ENCODE results near the gene IGSF23.

Gene IGSF23, protein sequence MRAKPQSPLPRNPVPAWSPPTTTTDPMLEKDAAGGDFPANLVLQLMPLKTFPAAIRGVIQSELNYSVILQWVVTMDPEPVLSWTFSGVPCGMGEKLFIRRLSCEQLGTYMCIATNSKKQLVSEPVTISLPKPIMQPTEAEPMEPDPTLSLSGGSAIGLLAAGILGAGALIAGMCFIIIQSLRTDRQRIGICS

GRCh38 chr19:44613295-44614178 lies at the start of gene IGSF23:
Gene IGSF23 (plus strand): TSS chr19:44613563. CDS start chr19:44613646, 83 bp downstream.
- DNase-seq (ENCODE audit: low read depth), result no peak

- no peak for DNase-seq (ENCODE audit: low read depth)
Measured at GRCh38 chr19:44566984-44567383, 46.4 kb upstream of the IGSF23 start.

DNA sequence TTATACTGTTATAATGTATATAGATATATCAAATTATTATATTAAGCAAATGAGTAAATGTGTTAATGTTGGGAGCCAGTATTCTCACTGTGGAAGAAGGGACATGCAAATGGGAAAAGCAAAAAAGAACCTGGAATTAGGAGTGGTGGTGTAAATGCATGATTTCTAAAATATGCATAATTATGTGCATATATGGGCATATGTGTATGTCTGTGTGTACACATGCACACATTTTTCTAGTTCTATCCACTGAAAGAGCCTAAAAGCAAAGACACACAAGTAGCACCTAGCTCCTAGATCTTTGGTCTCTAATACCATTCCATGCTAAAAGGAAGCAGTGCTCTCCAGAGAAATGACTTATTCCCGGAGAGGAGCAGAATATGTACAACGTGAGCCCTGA lies 45.6 kb upstream of the IGSF23 start:
- DNase-seq (ENCODE audit: low read depth), result no peak

GRCh38 chr19:44570603-44570983 lies 42.8 kb upstream of the IGSF23 start:
- DNase-seq (ENCODE audit: low read depth), result no peak

- DNase-seq (ENCODE audit: low read depth), result peak; percentile 23
Measured at GRCh38 chr19:44570984-44571684, 42.2 kb upstream of the IGSF23 start.

DNA sequence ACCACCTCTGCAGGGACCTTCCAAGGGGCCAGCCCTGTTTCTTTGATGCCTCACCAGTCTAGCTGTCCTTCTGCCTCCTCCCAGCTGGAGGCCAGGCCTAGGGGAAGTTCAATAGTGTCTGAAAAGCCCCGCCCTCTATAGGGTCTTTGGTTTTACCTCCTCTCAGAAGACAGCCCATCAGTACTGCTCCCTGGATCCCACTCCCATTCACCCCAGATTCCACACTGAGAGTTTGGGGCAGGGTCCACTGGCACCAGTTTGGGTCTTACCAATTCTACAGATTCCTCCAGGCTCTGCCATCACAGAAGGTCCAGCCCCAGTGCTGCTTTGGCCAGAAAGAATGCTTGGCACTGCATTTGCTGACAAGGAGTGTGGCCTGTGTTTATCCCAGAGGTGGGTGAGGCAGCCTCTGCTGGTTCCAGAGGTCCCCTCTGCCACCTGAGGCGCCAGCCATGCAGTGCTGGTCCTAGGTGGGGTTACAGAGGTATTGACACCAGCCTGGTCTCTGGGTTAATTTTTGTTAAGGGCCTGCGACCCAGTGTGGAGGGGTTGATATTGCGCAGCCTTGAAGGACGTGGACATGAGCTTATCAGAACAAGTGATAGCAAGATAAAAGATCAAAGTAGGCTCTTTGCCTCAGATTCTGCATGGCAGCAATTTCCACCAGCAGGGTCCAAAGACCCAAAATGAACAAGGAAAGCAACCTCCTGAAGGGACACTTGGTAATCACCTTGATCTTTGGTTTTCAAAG lies 41.4 kb upstream of the IGSF23 start:
- DNase-seq (ENCODE audit: low read depth), result no peak

DNA sequence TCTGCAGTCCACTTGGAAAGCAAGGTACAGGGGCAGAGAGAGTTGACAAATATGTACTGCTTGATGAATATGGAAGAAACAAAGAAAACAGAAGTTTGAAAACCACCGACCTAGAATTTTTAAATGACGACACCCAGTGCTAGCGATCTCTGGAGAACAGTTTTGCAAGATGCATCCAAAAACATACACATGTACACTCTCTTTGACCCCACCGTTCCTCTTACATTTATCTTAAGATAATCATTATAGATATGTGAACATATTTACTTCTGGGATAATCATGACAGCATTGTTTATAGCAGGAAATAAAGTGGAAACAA lies 40.8 kb upstream of the IGSF23 start:
- no peak for DNase-seq (ENCODE audit: low read depth)

- DNase-seq (ENCODE audit: low read depth), result no peak
Measured at GRCh38 chr19:44573183-44573582, 40.2 kb upstream of the IGSF23 start.

DNA sequence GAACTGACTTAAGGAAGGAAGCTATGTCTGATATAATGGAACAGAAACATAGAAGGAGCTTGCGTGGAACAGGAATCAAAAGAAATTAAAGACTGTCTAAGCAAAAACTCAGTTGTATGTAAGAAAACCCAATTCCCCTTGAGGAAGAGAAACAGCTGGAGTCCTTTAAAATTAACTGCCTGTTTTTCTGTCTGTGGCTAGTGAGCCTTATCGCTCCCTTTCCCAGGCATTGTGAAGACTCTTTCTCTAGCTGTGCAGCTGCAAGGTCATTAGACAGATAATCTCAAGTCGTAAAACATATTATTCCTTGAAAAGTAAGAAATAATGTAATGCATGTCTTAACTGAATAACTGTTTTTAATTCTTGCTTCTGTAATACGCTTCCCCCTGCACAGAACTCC lies 39.7 kb upstream of the IGSF23 start:
- DNase-seq (ENCODE audit: low read depth), result no peak

GRCh38 chr19:44574186-44574950 lies 39.0 kb upstream of the IGSF23 start:
- DNase-seq (ENCODE audit: low read depth), result no peak

DNA sequence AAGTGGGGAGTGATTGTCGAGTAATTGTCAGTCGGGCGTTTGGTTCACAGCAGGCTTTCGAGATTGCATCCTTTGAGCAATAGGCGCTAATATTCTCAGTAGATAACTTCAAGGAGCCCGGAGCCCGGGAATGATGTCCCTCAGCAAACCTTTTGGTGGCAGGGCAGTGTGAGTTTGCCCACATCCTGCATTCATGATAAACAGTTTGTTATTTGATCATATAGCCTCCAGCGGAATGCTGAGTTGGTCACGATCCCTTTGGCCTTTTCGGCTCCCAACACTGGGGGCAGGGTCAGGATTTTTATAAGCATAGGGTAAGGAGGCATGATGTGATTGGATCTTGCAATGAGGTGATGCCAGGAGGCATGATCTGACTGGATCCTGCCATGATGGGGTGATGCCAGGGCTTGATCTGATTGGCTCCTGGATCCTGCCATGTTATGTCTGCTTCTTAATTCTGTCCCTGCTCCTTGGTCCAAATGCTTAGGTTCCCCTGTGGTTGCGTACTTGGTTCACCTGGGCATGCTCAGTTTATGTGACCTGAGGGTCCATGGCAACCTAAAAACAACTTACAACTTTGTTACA lies 38.2 kb upstream of the IGSF23 start:
- DNase-seq (ENCODE audit: low read depth), result no peak

DNA sequence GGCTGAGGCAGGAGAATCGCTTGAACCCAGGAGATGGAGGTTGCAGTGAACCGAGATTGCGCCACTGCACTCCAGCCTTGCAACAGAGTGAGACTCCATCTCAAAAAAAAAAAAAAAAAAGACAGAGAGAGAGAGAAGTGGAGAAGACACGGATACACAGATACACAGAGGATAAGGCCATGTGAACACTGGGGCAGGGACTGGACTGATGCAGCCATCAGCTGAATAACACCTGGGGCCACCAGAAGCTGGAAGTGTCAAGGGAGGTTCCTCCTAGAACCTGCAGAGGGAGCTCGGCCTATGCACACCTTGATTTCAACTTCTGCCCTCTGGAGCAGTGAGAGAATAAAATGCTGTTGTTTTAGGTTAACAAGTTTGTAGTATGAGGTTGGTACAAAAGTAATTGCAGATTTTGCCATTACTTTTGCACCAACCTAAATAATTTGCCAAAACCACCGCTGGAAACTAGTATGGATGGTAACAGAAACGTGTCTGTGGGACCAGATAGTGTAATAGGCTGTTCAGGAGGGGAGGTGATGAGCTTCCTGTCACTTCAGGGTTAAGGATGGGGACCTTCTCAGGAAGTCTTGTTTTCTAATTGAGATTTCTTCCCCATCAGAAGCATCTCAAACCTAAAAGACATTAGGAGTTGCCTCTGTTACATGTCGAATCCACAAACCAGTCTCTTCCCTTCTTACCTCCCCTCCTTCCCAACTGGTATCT lies 36.4 kb upstream of the IGSF23 start:
- no peak for DNase-seq (ENCODE audit: low read depth)

- no peak for DNase-seq (ENCODE audit: low read depth)
Measured at GRCh38 chr19:44577566-44577874, 35.8 kb upstream of the IGSF23 start.

GRCh38 chr19:44579663-44580365 lies 33.5 kb upstream of the IGSF23 start:
- no peak for DNase-seq (ENCODE audit: low read depth)

DNA sequence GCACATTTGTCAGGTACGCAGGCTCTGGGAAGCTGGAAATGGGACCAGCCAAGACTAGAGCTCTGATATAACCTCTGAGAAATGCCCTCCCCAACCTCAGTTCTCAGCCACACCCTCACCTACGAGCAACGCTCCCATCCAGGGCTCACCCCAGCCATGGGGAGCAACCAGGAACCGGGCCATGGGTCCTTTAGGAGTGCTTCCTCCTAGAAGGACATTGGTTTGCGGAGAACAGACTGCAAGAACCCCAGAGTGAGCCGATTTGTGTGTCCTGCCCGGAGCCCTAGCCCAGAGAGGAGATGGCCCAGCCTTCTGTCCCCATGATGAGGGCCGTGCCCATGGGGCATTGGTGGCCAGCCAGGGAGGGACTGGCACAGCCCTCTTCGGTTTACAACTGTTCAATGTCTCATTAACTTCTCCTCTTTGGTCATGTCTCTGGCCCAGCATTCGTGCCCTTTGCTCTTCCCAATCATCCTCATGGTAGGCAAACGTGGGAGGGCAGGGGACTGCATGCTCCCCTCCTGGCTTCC lies 32.9 kb upstream of the IGSF23 start:
- no peak for DNase-seq (ENCODE audit: low read depth)

DNA sequence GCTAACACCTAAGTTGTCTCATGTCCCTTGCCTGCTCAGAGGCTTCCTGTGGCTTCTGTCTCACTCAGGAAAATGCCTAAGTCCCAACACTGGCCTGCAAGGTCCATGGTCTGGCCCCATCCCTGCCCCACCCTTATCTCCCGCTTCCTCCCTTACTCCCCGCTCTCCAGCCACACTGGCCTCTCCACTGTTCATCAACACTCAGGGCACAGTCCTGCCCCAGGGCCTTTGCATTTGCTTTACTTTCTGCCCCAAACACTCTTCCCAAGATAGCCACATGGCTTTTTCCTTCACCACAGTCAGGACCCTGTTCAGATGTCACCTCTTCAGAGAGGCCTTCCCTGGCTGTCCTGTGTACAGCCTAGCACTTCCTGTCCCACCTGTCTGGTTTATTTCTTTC lies 32.1 kb upstream of the IGSF23 start:
- no peak for DNase-seq (ENCODE audit: low read depth)

- no peak for DNase-seq (ENCODE audit: low read depth)
Measured at GRCh38 chr19:44582581-44583265, 30.6 kb upstream of the IGSF23 start.

DNA sequence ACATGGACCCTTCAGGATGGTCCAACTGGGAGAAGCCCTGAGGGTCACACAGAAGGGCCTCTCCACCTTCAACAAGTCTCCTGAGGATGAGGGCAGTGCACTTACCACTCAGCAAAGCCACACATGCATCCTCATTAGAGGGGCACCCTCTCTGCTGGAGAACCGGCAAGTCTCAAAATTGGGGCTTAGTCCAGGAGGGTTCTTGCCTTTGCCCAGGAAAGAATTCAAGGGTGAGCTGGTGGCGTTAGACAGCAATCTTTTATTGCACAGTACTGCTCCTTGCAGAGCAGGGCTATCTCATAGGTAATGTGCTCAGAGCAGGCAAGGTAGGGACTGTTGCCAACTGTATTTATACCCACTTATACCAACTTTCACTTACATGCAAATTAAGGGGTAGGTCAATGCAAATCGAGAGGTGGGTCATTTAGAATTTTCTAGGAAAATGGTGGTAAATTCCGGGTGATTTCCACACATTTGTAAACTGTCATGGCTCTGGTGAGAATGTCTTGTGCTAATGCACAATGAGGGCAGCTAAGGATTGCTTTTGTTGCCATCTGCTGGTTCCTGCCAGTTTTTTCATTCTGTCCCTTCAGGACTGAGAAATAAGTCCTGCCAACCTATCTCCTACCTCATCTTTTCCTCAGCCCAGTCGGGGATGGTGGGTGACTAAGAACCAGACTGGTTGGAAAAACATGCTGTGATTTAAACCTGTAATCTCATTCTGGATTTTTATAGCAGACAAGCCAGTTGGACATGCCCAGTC lies 27.8 kb upstream of the IGSF23 start:
- no peak for DNase-seq (ENCODE audit: low read depth)

Measured in stimulated activated CD8-positive, alpha-beta memory T cell treated with anti-CD3 and anti-CD28 coated beads, Interleukin-15, amount 100 ng/mL, for 1 hour (primary cell).